Measurements from ENCODE around the gene PPP2R5E. TPM values are rescaled to one million over a fixed set of nuclear protein-coding genes. Genes with fewer than 3 reads are reported as not detected.
"Not testable (repeated sequence)": the region's sequence is repeated elsewhere in the genome, so short reads cannot be mapped to it uniquely, and the experiment has no call there.

The PPP2R5E gene
- total and polyA plus RNA-seq, 9 donors = 9.3 to 44.1 (median 35.5) TPM

GRCh38 chr14:63387711-63388110 is 155.5 kb downstream of the PPP2R5E start:
- H3K27me3 ChIP-seq = no peaks in the 10 kb centered on the region
- 78 to 91% (median 79%) methylated on average over 5 of the region's 5 CpGs for WGBS, 3 donors
- no peak overlapping the region for H3K27ac ChIP-seq
- no peaks in the 10 kb centered on the region for H3K9me3 ChIP-seq
- intact Hi-C loops (cut with DNase I) = loop anchor here in 2 of 4 donors (5.0 to 10.0 kb wide), 2 partner anchors 155 to 157 kb away; partner anchors contain the start of gene PPP2R5E (in 2 of the 2)
- no peak for DNase-seq
- H3K4me3 ChIP-seq = no peak overlapping the region
- no peaks in the 10 kb centered on the region for H3K4me1 ChIP-seq (ENCODE audit: insufficient read depth)
- no peaks in the 10 kb centered on the region for H3K36me3 ChIP-seq
- no peak for TF ChIP-seq POLR2A (IDR thresholded peaks at IDR 0.05)
- TF ChIP-seq, protein P1, sequence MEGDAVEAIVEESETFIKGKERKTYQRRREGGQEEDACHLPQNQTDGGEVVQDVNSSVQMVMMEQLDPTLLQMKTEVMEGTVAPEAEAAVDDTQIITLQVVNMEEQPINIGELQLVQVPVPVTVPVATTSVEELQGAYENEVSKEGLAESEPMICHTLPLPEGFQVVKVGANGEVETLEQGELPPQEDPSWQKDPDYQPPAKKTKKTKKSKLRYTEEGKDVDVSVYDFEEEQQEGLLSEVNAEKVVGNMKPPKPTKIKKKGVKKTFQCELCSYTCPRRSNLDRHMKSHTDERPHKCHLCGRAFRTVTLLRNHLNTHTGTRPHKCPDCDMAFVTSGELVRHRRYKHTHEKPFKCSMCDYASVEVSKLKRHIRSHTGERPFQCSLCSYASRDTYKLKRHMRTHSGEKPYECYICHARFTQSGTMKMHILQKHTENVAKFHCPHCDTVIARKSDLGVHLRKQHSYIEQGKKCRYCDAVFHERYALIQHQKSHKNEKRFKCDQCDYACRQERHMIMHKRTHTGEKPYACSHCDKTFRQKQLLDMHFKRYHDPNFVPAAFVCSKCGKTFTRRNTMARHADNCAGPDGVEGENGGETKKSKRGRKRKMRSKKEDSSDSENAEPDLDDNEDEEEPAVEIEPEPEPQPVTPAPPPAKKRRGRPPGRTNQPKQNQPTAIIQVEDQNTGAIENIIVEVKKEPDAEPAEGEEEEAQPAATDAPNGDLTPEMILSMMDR (IDR thresholded peaks at IDR 0.05) = no peak
- TF ChIP-seq EP300 (IDR thresholded peaks at IDR 0.05) = no peak

- H3K4me3 ChIP-seq = no peak overlapping the region
- TF ChIP-seq, protein P1 (IDR thresholded peaks at IDR 0.05) = no peak
- TF ChIP-seq POLR2A (IDR thresholded peaks at IDR 0.05) (no peak), EP300 (IDR thresholded peaks at IDR 0.05) (no peak)
- H3K27me3 ChIP-seq = no peaks in the 10 kb centered on the region
- H3K9me3 ChIP-seq = no peaks in the 10 kb centered on the region
- DNase-seq = no peak
- H3K36me3 ChIP-seq = no peaks in the 10 kb centered on the region
- intact Hi-C loops (cut with DNase I) = loop anchor here in 1 of 4 donors (10.0 kb wide), 1 partner anchor 161 kb away; the partner anchor contains the start of gene PPP2R5E
- H3K4me1 ChIP-seq (ENCODE audit: insufficient read depth) = no peaks in the 10 kb centered on the region
- 77 to 86% (median 81%) methylated on average over 4 of the region's 4 CpGs for WGBS, 3 donors
- no peak overlapping the region for H3K27ac ChIP-seq
These were observed 159.3 kb downstream of the PPP2R5E start for GRCh38 chr14:63383776-63384367.

DNA sequence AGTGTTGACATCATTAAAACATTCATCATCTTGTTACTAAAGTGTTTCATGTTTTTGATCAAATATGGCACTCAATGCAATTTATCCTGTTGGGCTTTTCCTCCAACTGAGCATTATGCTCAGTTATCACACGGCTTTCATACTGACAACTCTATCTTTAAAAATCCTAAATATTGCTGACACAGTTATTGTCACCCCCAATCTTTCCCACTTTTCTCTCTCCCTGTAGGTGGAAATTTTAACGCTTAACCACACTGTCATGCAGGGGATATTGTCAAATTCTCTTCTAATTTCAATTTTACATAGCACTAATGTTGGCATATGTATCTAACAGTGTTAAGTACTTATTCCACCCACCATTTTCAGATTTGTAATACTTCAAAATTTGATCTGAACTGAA is 164.7 kb downstream of the PPP2R5E start:
- no peaks in the 10 kb centered on the region for H3K9me3 ChIP-seq
- H3K4me3 ChIP-seq = no peak overlapping the region
- no peaks in the 10 kb centered on the region for H3K4me1 ChIP-seq (ENCODE audit: insufficient read depth)
- no peak for DNase-seq
- intact Hi-C loops (cut with DNase I) = no loop called here
- H3K27ac ChIP-seq = no peak overlapping the region
- TF ChIP-seq, protein P1 (IDR thresholded peaks at IDR 0.05) = no peak
- TF ChIP-seq POLR2A (IDR thresholded peaks at IDR 0.05) (no peak), EP300 (IDR thresholded peaks at IDR 0.05) (no peak)
- no peaks in the 10 kb centered on the region for H3K36me3 ChIP-seq
- no peaks in the 10 kb centered on the region for H3K27me3 ChIP-seq
- 98 to 99% (median 98%) methylated on average over 2 of the region's 2 CpGs for WGBS, 3 donors

DNA sequence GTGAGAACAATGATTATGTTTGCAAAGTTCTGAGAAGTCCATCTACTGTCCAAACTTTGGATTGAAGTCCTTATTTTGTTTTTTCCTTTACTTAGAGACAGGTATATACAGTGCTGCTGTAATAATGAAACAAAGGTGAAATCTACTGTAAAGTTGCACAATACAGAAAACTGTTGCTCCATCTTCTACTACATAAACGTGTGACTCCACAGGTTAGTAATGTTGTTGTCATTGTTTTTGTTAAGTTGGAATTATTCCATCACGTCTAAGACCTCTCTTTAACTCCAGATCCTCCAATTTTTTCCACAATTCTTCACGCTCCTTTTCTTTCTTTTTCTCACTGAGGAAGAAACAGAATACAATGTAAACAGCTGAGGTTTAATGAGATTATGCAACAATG is 167.4 kb downstream of the PPP2R5E start:
- H3K27ac ChIP-seq = no peak overlapping the region
- H3K9me3 ChIP-seq = peaks cover 0 to 2% of the 10 kb centered on the region in 2 donors
- TF ChIP-seq, protein P1 (IDR thresholded peaks at IDR 0.05) = no peak
- TF ChIP-seq EP300 (IDR thresholded peaks at IDR 0.05) (no peak), POLR2A (IDR thresholded peaks at IDR 0.05) (no peak)
- no peak overlapping the region for H3K4me3 ChIP-seq
- intact Hi-C loops (cut with DNase I) = no loop called here
- no peaks in the 10 kb centered on the region for H3K36me3 ChIP-seq
- DNase-seq = no peak
- 50 to 63% (median 53%) methylated on average over 3 of the region's 3 CpGs for WGBS, 3 donors
- H3K27me3 ChIP-seq = no peaks in the 10 kb centered on the region
- H3K4me1 ChIP-seq (ENCODE audit: insufficient read depth) = no peaks in the 10 kb centered on the region

- H3K4me3 ChIP-seq; H3K27ac ChIP-seq; DNase-seq; H3K9me3 ChIP-seq; intact Hi-C loops (cut with DNase I); H3K27me3 ChIP-seq; H3K36me3 ChIP-seq; H3K4me1 ChIP-seq (ENCODE audit: insufficient read depth): not testable (repeated sequence)
- WGBS, 3 donors = 41 to 56% (median 45%) methylated on average over 2 of the region's 2 CpGs
These were observed 171.6 kb downstream of the PPP2R5E start for GRCh38 chr14:63371613-63372012.

Data from ovary (tissue), 9 donors.